Fibroblast of pulmonary artery (primary cell): ENCODE measurements around the gene NPM1.

Source experiments
- DNase-seq: peaks from one replicate; pipeline ENCODE4 v3.0.0-alpha.2; 2010; ENCODE audit warnings: low read depth
- H3K4me3 ChIP-seq: replicated peaks from 2 replicates; pipeline ENCODE4 v1.5.1; 2011; ENCODE audit warnings: low read depth, mild to moderate bottlenecking, control low read depth, low read length, moderate library complexity
- CTCF ChIP-seq: IDR thresholded peaks from 2 replicates; pipeline ENCODE4 v1.5.1; 2011; ENCODE audit warnings: mild to moderate bottlenecking, control low read depth, low read length, inconsistent platforms; ENCODE audit errors: missing control alignments

The NPM1 gene

DNA sequence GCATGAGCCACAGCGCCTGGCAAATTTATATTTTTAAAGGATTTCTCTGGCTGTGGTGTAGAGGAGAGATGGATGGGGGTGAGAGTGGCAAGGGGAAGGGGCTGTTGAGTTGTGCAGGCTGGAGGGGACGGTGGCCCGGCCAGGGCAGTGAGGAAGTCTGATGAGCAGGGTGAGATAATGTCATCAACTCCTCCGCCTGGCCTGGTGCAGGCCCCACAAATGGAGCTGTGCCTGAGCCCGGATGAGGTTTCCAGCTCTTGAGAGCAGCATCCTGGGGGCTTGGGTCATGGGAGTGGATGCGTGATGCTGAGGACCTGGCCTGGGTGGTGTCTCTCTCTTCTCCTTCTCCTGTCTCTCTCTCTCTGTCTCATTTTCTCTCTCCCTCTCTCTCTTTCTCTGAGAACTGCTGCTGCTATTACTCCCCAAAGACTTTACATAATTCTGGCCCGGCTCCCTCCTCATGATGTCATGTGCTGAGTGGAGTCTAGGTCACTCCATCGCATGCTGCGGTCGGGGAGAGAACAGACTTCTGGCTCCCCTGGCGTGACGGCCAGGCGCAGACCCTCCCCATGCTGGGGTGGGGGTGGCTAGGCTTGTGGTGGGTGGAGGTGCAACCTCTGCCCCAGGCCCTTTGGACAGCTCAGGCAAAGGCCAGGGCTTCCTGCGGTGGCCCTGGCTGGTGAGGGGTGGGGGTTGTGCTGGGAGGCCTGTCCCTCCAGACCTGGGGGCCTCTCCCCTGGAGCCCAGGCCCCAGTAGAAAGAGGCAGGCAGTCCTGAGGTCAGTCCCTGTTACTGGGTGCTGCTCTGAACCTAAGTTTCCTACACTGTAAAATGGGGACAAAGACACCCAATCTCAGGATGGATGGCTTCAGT is 58.2 kb downstream of the NPM1 start:
- TF ChIP-seq CTCF, result no peak
- H3K4me3 ChIP-seq, result no peak overlapping the region
- DNase-seq, result peak; percentile 76

DNA sequence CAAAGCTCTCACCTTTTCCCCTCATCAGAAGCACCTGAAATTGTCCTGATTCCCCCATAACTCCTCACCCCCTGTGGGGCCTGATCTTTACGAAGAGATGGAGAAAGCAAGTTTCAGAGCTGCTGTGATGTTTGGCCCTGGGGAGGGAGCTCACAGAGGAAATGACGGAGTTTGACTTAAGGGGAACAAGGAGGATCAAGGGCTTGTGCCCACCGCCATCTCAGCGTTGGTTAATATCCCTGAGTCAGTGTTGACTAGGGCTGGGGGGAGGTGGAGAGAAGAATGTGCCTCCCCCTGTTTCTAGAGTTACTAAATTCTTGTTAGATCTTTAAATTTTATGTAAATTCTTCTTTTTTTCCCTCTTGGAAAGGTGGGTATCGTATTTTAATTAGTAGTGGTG is 59.6 kb downstream of the NPM1 start:
- no peak for DNase-seq
- TF ChIP-seq CTCF, result no peak
- no peak overlapping the region for H3K4me3 ChIP-seq

DNA sequence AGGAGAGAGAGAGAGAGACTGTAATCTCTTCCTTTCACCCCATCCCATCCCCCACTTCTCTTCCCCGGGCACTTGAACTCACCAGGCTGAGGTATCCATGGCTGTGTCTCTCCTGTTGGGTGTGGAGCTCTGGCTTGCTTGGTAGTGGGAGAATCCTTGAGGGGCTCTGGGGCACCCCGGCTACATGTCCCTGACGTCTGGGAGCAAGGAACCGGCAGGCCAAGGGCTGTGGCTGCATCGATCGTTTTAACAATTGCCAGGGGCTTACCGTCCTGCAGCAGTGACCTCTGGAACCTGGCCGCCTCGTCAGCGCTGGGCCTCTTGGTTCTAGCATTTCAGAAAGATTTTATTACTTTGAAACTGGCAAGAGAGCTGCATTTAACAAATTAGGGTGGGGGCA is 61.8 kb downstream of the NPM1 start:
- no peak for DNase-seq
- TF ChIP-seq CTCF, result no peak
- no peak overlapping the region for H3K4me3 ChIP-seq

DNA sequence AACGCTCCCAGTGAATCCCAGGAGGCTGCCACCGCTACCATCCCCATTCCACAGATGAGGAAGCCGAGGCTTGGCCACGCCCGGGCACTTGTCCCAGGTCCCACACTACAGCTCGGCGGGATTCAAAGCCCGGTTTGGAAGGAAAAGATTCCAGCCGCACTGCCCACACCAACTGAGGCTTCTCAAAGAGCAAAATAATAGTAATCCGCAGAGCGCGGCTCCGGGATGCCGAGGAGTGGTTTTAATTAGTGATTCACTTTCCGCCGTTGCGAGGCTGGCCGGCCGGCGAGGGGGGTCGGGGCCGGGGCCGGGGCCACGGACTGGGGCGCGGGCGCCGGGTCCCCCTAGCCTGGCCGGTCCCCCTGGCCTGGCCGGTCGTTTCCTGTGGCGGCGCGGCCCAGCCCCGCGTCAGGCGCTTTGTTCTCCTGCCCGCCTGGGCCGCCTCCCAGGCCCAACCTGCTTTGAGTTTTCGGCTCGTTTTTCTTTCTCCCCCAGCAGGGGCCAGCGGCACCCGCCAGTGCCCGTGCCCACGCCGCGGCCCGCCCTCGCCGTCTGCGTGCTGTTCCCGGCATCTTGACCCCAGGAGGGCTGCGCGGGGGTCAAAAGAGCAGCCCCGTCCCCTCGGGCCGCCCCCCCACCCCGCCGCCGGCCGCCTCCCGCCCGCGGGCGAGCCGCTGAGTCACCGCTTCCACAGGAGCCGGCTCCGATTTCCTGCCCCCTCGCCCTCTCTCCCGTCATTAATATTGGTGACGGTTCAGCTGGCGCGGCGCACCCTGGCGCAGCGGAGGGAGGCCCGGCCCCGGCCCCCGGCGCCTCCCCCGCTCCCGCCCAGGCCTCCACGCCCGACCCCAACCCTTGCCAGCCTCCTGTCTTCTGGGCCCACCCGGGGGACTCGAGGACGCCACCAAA is 63.0 kb downstream of the NPM1 start:
- TF ChIP-seq CTCF, result no peak
- peak overlapping the region; percentile 30 for H3K4me3 ChIP-seq
- DNase-seq, result peak; percentile 48

- H3K4me3 ChIP-seq, result no peak overlapping the region
- no peak for TF ChIP-seq CTCF
- DNase-seq, result no peak
Measured at GRCh38 chr5:171451421-171451820, 63.8 kb downstream of the NPM1 start.

DNA sequence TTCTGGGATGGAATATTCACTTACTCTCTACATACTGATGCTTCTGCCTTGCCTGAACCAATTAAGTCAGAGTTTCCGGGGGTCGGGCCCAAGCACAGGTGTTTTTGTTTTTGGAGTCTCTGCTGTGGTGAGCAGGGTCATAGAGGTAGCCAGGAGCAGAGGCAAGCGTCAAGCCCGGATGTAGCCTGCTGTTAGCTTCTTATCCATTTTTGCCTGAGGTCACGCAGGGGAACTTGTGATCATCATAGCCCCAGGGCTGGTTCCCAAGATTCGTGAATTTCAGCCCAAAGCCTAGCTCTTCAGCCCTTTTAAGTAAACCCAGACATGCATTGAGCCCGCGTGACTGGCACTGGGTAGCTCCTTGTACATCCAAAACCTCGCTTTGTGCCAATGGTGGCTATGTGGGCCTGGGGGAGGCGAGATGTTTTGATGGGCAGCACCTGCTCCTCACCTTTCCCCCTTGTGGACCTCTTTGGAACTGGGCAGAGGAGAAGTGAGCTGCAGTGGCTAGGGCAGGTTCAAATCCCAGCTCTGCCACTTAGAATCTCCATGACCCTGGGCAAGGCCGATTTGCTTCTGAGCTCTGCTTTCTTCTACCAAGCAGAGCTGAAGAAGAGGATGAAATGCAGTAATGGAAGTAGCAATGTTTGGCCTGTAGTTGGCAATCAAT is 65.5 kb downstream of the NPM1 start:
- no peak overlapping the region for H3K4me3 ChIP-seq
- DNase-seq, result no peak
- no peak for TF ChIP-seq CTCF
